ENCODE data around the gene CCDC33.

- no peak for TF ChIP-seq POLR2A (IDR thresholded peaks at IDR 0.05)
- TF ChIP-seq CTCF (IDR thresholded peaks at IDR 0.05): no peak
Measured at GRCh38 chr15:74259821-74260607, 23.9 kb downstream of the CCDC33 start.
